SU-DHL-6 (cell line): ENCODE results near the gene LCAT.

Experiments used
- CTCF ChIP-seq: fragments of 200-600 bp; sonication (generic); IDR thresholded peaks from one replicate; pipeline ENCODE4 v1.5.1; 2017; ENCODE audit warnings: antibody characterized with exemption, mild to moderate bottlenecking, low read length, moderate library complexity; ENCODE audit not compliant: insufficient read depth, poor library complexity, severe bottlenecking
- EZH2phosphoT487 ChIP-seq: fragments of 200-600 bp; sonication (generic), shearing (Covaris generic); conservative IDR thresholded peaks from 2 replicates; pipeline ENCODE4 v1.6.1; 2018; ENCODE audit warnings: mild to moderate bottlenecking, antibody characterized with exemption, low read length, moderate library complexity, mixed read lengths

DNA sequence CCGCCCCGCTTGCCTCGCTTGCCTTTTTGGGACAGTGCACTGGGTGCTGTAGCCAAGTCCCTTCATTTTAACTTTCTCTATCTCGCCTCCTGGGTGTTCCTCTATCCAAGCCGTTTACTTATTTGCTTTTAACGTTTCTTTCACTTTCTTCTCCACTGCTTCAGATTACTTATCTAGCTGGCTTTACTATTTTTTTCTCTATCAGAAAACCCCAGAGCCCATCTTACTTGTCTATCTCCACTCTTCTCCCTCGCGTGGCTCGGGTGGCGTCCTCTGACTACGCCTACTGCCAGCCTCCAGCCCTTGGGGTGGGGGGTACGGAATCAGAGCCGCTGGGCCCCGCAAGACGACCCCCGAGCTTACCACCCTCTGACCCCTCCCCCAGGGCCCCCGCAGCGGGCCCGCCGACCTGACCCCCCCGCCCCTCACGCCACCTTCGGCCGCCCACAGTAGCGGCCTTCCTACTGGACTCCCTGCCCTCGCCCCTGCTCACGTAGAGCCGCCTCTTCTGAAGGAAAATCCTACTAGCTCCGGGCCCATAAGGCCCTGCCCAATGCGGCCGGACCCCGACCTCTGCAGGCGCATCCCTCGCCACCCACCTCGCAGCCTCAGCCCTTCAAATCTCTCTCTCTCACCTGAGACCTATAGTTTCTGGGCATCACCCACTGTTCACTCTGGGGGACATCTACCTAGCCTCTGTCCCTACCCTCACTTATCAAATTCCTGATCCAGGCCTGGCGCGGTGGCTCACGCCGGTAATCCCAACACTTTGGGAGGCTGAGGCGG is 25.5 kb upstream of the LCAT start:
- TF ChIP-seq CTCF = no peak
- no peak for TF ChIP-seq EZH2phosphoT487
